A549 (cell line): Measurements from ENCODE around the gene CPED1. TPM values are rescaled to one million over a fixed set of nuclear protein-coding genes. Genes with fewer than 3 reads are reported as not detected.

Source experiments
- ATAC-seq, 2 experiments: fragments of 200-7000 bp in 1 of 2; fragments of >200 bp in 1 of 2; cut with Nextera tagmentation in 1 of 2; cut with Tn5 transposase in 1 of 2; 3 replicates each; pipeline versions ENCODE4 v1.8.0 to v1.9.1; 2018 to 2020; ENCODE audit warnings: mild to moderate bottlenecking in 1 of 2, moderate library complexity in 1 of 2
- CTCF ChIA-PET: fragments of 300-600 bp; sonication (Branson Sonifier 250); formaldehyde crosslinking; extraction: SDS; loops from one replicate; lab custom pipeline; 2021; ENCODE audit warnings: antibody characterized with exemption, inconsistent platforms; lab: Yijun Ruan, JAX
- POLR2A ChIA-PET: fragments of 350-600 bp; formaldehyde crosslinking; extraction: SDS; loops from one replicate; lab custom pipeline; 2021; ENCODE audit warnings: antibody characterized with exemption, inconsistent platforms; lab: Yijun Ruan, JAX
- DNase-seq, 2 experiments: peaks; one replicate each; pipeline versions ENCODE4 v3.0.0 to v3.0.0-alpha.2; 2011 to 2016; ENCODE audit warnings: low read depth in 1 of 2, low spot score in 1 of 2
- FAIRE-seq: peaks from 2 replicates; lab custom pipeline; 2011; peaks lifted over from hg19 to GRCh38; lab: Jason Lieb, UNC
- H3K27ac ChIP-seq, 2 experiments: fragments of >200 bp; sonication (Bioruptor Twin); formaldehyde crosslinking; 3 replicates each; pipeline ENCODE4 v1.5.1; 2016 to 2017
- H3K4me1 ChIP-seq: fragments of >200 bp; sonication (Bioruptor Twin); formaldehyde crosslinking; 3 replicates; pipeline ENCODE4 v1.6.1; 2016
- H3K4me2 ChIP-seq: fragments of >200 bp; sonication (Bioruptor Twin); formaldehyde crosslinking; 3 replicates; pipeline ENCODE4 v1.6.1; 2016
- H3K4me3 ChIP-seq: fragments of >200 bp; sonication (Bioruptor Twin); formaldehyde crosslinking; 3 replicates; pipeline ENCODE4 v1.5.1; 2016
- H3K9me3 ChIP-seq: fragments of >200 bp; sonication (Bioruptor Twin); formaldehyde crosslinking; 3 replicates; pipeline ENCODE4 v1.6.1; 2016
- BCL3 ChIP-seq: fragments of >200 bp; sonication (Bioruptor Twin); formaldehyde crosslinking; IDR thresholded peaks from 3 replicates; pipeline ENCODE4 v1.6.1; 2016
- CBX8 ChIP-seq: fragments of 200-600 bp; sonication (generic); IDR thresholded peaks from 2 replicates; pipeline ENCODE4 v1.6.1; 2016
- CTCF ChIP-seq: fragments of >200 bp; sonication (Bioruptor Twin); formaldehyde crosslinking; IDR thresholded peaks from 3 replicates; pipeline ENCODE4 v1.5.1; 2016
- EHMT2 ChIP-seq: fragments of 200-600 bp; sonication (generic); IDR thresholded peaks from 2 replicates; pipeline ENCODE4 v1.6.1; 2016; ENCODE audit warnings: antibody characterized with exemption, low read depth, mild to moderate bottlenecking, moderate library complexity
- ELK1 ChIP-seq: fragments of 150-350 bp; IDR thresholded peaks from 2 replicates; pipeline ENCODE4 v1.6.1; 2014; ENCODE audit warnings: low read depth, mild to moderate bottlenecking, low read length
- ESRRA ChIP-seq: fragments of 150-350 bp; IDR thresholded peaks from 2 replicates; pipeline ENCODE4 v1.6.1; 2014; ENCODE audit warnings: mild to moderate bottlenecking, low read length, borderline replicate concordance
- FOSL2 ChIP-seq, 2 experiments: fragments of 450-650 bp in 1 of 2; fragments of >200 bp in 1 of 2; sonication (Bioruptor Twin) in 1 of 2; formaldehyde crosslinking; IDR thresholded peaks; 2 replicates each; pipeline versions ENCODE4 v1.5.0 to v1.6.1; 2016 to 2020; ENCODE audit warnings: mild to moderate bottlenecking in 1 of 2, moderate library complexity in 1 of 2
- FOXS1 ChIP-seq: fragments of 250-450 bp; sonication (Bioruptor Pico); IDR thresholded peaks from 2 replicates; pipeline ENCODE4 v1.5.0; 2020; ENCODE audit warnings: mild to moderate bottlenecking, moderate library complexity
- GATA3 ChIP-seq: IDR thresholded peaks from 2 replicates; pipeline ENCODE4 v1.6.1; 2012; ENCODE audit warnings: borderline replicate concordance
- KDM1A ChIP-seq: fragments of 200-600 bp; sonication (generic); IDR thresholded peaks from 2 replicates; pipeline ENCODE4 v1.6.1; 2016; ENCODE audit warnings: low read depth, mild to moderate bottlenecking
- KDM5A ChIP-seq: fragments of 200-600 bp; sonication (generic); IDR thresholded peaks from 2 replicates; pipeline ENCODE4 v1.6.1; 2016; ENCODE audit warnings: antibody characterized with exemption, mild to moderate bottlenecking
- NFE2L2 ChIP-seq: fragments of 150-350 bp; conservative IDR thresholded peaks from 2 replicates; pipeline ENCODE4 v1.6.1; 2014; ENCODE audit warnings: low read length
- NPAS2 ChIP-seq: fragments of 250-450 bp; sonication (Bioruptor Pico); IDR thresholded peaks from 2 replicates; pipeline ENCODE4 v1.8.0; 2022; ENCODE audit warnings: mild to moderate bottlenecking, moderate library complexity, borderline replicate concordance
- POLR2A ChIP-seq: IDR thresholded peaks from 2 replicates; pipeline ENCODE4 v1.6.1; 2012; ENCODE audit warnings: mild to moderate bottlenecking, low read length
- RAD21 ChIP-seq, 2 experiments: fragments of >200 bp in 1 of 2; sonication (Bioruptor Twin) in 1 of 2; formaldehyde crosslinking in 1 of 2; IDR thresholded peaks in 1 of 2; conservative IDR thresholded peaks in 1 of 2; 2 replicates in 1 of 2; 3 replicates in 1 of 2; pipeline ENCODE4 v1.6.1; 2012 to 2018; ENCODE audit warnings: inconsistent platforms in 1 of 2
- REST ChIP-seq: fragments of 200-600 bp; sonication (generic); IDR thresholded peaks from 2 replicates; pipeline ENCODE4 v1.6.1; 2016; ENCODE audit warnings: antibody characterized with exemption, mild to moderate bottlenecking, moderate library complexity
- RFX5 ChIP-seq: fragments of 450-650 bp; IDR thresholded peaks from 2 replicates; pipeline ENCODE4 v1.7.1; 2014; ENCODE audit warnings: antibody characterized with exemption, mild to moderate bottlenecking, moderate library complexity
- RNF2 ChIP-seq: fragments of 200-600 bp; sonication (generic); IDR thresholded peaks from 2 replicates; pipeline ENCODE4 v1.6.1; 2016; ENCODE audit warnings: low read depth, mild to moderate bottlenecking, antibody characterized with exemption, moderate library complexity, borderline replicate concordance
- ZC3H11A ChIP-seq: fragments of 450-650 bp; IDR thresholded peaks from 2 replicates; pipeline ENCODE4 v1.6.1; 2014; ENCODE audit warnings: antibody characterized with exemption, mild to moderate bottlenecking
- ZSCAN20 ChIP-seq: fragments of 250-450 bp; sonication (Bioruptor Pico); IDR thresholded peaks from 2 replicates; pipeline ENCODE4 v1.8.0; 2022; ENCODE audit warnings: mild to moderate bottlenecking, moderate library complexity
- WGBS: methylation state at CpG from one replicate; pipeline ENCODE4 v1.1.6; 2017; ENCODE audit errors: missing lambda C conversion rate; 5-methylcytosine and 5-hydroxymethylcytosine counted together
- polyA plus RNA-seq, 4 experiments: library from polyadenylated mRNA; depleted of rRNA in 3 of 4; stranded (reverse); fragments of >200 nt; fragmentation: RNase III in 1 of 4; extraction: RNeasy Plus Mini Kit Qiagen cat#74134 plus additional on column Dnase treatment in 1 of 4; gene quantifications; 2 replicates in 3 of 4; 3 replicates in 1 of 4; pipeline ENCODE4 v1.2.3, GENCODE V29; 2011 to 2017

CPED1 gene
- polyA plus RNA-seq, 2 of the 4 experiments (the other 2 are of a cell fraction): 0.03 TPM; not detected in 1

GRCh38 chr7:121157885-121158590 lies 169.5 kb downstream of the CPED1 start:
- H3K4me1 ChIP-seq: no peaks in the 10 kb centered on the region
- no peak overlapping the region for H3K27ac ChIP-seq
- ChIA-PET POLR2A (no interaction called here), CTCF (no interaction called here)
- DNase-seq (no peak), ATAC-seq (no peak), FAIRE-seq (no peak)
- no peak overlapping the region for H3K4me2 ChIP-seq
- H3K9me3 ChIP-seq: no peaks in the 10 kb centered on the region
- TF ChIP-seq ZSCAN20 (CRISPR knock-in tag) (no peak), EHMT2 (no peak), BCL3 (no peak), FOXS1 (no peak), CTCF (no peak), NPAS2 (CRISPR knock-in tag) (no peak), NFE2L2 (no peak), CBX8 (no peak), GATA3 (no peak), ESRRA (no peak), KDM1A (no peak), RNF2 (no peak), ELK1 (no peak), ZC3H11A (no peak), POLR2A (no peak), FOSL2 (IDR thresholded peaks at IDR 0.05) (no peak), FOSL2 (CRISPR knock-in tag; IDR thresholded peaks at IDR 0.05) (no peak), RFX5 (no peak), RAD21 (conservative IDR thresholded peaks at IDR 0.05 in 1 of 2, IDR thresholded peaks at IDR 0.05 in 1 of 2) (no peak), KDM5A (no peak), REST (no peak)
- no peak overlapping the region for H3K4me3 ChIP-seq
- WGBS: 4% methylated on average over 2 of the region's 2 CpGs
